ENCODE data around the gene CLDND2.

- no peak for TF ChIP-seq CTCF (IDR thresholded peaks at IDR 0.05; ENCODE audit: insufficient read depth, low read depth, low read length)
- no peak for TF ChIP-seq EZH2 (IDR thresholded peaks at IDR 0.05; ENCODE audit: insufficient read depth, low read length)
Observed at GRCh38 chr19:51324167-51324481, 44.7 kb downstream of the CLDND2 start.

All from astrocyte (in vitro differentiated cells and primary cell).